GM20000 (cell line): ENCODE data around the gene ENOX1.

Source experiments
- DNase-seq: peaks from one replicate; pipeline ENCODE4 v3.0.0; 2012; ENCODE audit warnings: low spot score
- CTCF ChIP-seq: IDR thresholded peaks from 2 replicates; pipeline ENCODE4 v1.5.1; 2012; ENCODE audit warnings: mild to moderate bottlenecking, control low read depth; ENCODE audit errors: extremely low read depth, missing control alignments

ENOX1 gene

GRCh38 chr13:43273362-43273761 lies 513.4 kb downstream of the ENOX1 start:
- no peak for TF ChIP-seq CTCF
- no peak for DNase-seq

GRCh38 chr13:43272851-43273250 lies 513.9 kb downstream of the ENOX1 start:
- DNase-seq, result no peak
- TF ChIP-seq CTCF, result no peak

GRCh38 chr13:43271152-43271551 lies 515.6 kb downstream of the ENOX1 start:
- no peak for TF ChIP-seq CTCF
- no peak for DNase-seq

GRCh38 chr13:43270130-43270830 lies 516.5 kb downstream of the ENOX1 start:
- no peak for DNase-seq
- no peak for TF ChIP-seq CTCF

- no peak for DNase-seq
- TF ChIP-seq CTCF, result no peak
Measured at GRCh38 chr13:43269037-43269481, 517.7 kb downstream of the ENOX1 start.

- TF ChIP-seq CTCF, result no peak
- DNase-seq, result no peak
Measured at GRCh38 chr13:43268632-43269031, 518.1 kb downstream of the ENOX1 start.

- peak; percentile 13 for DNase-seq
Measured at GRCh38 chr13:43267916-43268315, 518.9 kb downstream of the ENOX1 start.

More at GRCh38 chr13:43267916-43268315, 518.9 kb downstream of the ENOX1 start:
- no peak for TF ChIP-seq CTCF
